ENCODE data around the gene CTXND1.
A peak's percentile ranks its signal among the peaks of the same experiment; 100 is the strongest.

Gene CTXND1

DNA sequence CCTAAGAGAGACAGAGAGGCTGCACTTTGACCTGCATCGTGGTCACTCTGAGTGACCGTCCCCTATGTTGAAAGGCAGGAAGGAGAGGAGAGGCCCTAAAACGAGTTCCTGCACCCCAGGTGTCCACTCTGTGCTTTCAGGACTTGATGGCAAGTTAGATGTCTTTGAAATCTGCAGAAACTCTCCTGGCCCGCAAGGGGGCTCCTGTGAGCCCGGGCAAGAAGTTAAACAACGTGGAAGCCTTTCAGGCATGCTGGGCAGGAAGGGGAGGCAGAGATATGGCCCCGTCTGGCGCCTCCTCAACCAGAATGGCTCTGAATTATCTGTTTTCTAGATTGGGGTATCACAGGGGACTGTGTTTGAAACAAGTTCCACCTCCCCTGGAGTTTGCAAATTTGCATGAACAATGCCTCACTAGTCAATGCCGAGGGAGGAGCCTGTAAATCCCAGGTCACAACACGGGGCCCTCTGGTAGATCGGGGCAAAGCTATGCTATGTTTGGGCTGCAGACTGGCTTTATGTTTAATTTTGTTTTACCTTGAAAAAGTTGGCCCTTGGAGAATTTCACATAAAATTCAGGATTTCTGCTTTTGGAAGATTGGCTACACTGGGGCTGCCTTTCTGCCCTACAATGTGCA lies 9.8 kb downstream of the CTXND1 start:
- ChIA-PET CTCF (interaction anchor here (1.6 kb wide), 1 partner anchor 13 kb away, joined by 6 read pairs; no protein-coding TSS in a partner anchor), POLR2A (no interaction called here)
- no peak overlapping the region for H3K4me3 ChIP-seq (ENCODE audit: low read depth, low read length)
- no peak for DNase-seq (ENCODE audit: low read depth, low spot score)
- TF ChIP-seq, protein P1, sequence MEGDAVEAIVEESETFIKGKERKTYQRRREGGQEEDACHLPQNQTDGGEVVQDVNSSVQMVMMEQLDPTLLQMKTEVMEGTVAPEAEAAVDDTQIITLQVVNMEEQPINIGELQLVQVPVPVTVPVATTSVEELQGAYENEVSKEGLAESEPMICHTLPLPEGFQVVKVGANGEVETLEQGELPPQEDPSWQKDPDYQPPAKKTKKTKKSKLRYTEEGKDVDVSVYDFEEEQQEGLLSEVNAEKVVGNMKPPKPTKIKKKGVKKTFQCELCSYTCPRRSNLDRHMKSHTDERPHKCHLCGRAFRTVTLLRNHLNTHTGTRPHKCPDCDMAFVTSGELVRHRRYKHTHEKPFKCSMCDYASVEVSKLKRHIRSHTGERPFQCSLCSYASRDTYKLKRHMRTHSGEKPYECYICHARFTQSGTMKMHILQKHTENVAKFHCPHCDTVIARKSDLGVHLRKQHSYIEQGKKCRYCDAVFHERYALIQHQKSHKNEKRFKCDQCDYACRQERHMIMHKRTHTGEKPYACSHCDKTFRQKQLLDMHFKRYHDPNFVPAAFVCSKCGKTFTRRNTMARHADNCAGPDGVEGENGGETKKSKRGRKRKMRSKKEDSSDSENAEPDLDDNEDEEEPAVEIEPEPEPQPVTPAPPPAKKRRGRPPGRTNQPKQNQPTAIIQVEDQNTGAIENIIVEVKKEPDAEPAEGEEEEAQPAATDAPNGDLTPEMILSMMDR (IDR thresholded peaks at IDR 0.05; ENCODE audit: insufficient read depth, low read length, missing control alignments) = peak; percentile 59

DNA sequence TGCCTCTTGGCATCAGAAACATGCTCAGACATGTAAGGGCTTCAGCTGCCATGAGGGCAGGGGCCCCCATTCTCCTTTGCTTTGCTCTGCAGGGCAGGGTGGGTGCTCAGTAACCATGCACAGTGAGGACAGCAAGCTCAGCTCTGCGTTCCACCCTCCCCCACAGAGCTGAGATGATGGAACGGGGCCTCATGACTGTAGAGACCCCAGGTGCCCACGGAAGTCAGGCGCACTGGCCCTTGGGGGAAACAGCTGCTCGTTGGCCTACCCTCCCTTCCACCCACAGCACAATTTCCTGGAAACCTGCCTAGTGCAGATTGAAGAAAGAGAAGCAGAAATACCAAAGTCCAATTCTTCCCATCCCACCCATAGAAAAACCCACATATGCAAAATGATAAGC lies 10.5 kb downstream of the CTXND1 start:
- no peak for DNase-seq (ENCODE audit: low read depth, low spot score)
- ChIA-PET POLR2A (no interaction called here), CTCF (interaction anchor here (1.0 to 1.5 kb wide), 4 partner anchors 9 to 68 kb away, joined by 3 to 10 read pairs (median 6); no protein-coding TSS in a partner anchor)

DNA sequence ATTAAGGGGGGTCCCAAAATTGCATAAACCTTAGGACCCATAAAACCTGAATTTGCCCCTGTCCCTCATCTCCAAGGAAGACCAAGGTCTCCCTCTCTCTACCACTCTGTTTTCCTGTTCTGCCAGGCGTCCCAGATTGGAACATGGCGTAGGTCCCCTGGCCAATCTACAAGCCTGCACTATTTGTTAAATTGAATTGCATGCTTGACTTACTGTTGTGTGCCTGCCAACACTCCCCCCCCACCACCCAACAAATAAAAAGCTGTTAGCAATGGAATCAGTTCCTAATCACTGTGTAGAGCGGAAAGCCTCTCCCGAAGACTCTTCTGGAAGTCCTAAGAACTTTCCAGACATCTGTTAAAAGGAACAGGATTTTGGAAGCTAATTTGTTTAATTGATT lies 11.7 kb downstream of the CTXND1 start:
- TF ChIP-seq, protein P1 (IDR thresholded peaks at IDR 0.05; ENCODE audit: insufficient read depth, low read length, missing control alignments) = no peak
- no peak for DNase-seq (ENCODE audit: low read depth, low spot score)
- no peak overlapping the region for H3K4me3 ChIP-seq (ENCODE audit: low read depth, low read length)
- ChIA-PET POLR2A (no interaction called here), CTCF (interaction anchor here (0.8 to 1.5 kb wide), 4 partner anchors 9 to 128 kb away, joined by 3 to 10 read pairs (median 6); no protein-coding TSS in a partner anchor)

More for the DNA sequence above, 10.5 kb downstream of the CTXND1 start:
- no peak overlapping the region for H3K4me3 ChIP-seq (ENCODE audit: low read depth, low read length)
- TF ChIP-seq, protein P1 (IDR thresholded peaks at IDR 0.05; ENCODE audit: insufficient read depth, low read length, missing control alignments) = no peak

DNA sequence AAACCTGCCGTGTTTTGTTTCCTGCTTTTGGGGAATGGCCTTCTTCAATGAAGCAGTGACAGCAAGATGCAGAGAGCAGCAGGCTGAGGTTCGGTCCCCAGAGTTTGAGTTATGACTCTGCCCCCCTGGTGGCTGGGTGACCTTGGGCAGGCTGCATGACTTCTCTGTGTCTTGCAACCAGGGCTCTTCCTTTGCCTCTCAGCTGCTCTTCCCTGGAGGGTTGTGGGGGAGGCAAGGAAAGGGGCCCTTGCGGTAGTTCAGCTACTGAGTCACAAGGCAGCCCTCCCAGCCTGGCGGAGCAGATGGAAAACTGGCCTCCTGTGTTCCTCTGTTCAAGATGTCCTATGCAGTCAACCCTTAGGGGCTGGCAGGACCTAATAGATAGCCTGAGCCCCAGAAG lies 17.1 kb downstream of the CTXND1 start:
- POLR2A ChIA-PET = no interaction called here
- no peak overlapping the region for H3K4me3 ChIP-seq (ENCODE audit: low read depth, low read length)
- TF ChIP-seq, protein P1 (IDR thresholded peaks at IDR 0.05; ENCODE audit: insufficient read depth, low read length, missing control alignments) = peak; percentile 53
- CTCF ChIA-PET = interaction anchor here (0.7 to 1.6 kb wide), 6 partner anchors 10 to 247 kb away, joined by 3 to 5 read pairs (median 3); no protein-coding TSS in a partner anchor
- DNase-seq (ENCODE audit: low read depth, low spot score) = no peak

DNA sequence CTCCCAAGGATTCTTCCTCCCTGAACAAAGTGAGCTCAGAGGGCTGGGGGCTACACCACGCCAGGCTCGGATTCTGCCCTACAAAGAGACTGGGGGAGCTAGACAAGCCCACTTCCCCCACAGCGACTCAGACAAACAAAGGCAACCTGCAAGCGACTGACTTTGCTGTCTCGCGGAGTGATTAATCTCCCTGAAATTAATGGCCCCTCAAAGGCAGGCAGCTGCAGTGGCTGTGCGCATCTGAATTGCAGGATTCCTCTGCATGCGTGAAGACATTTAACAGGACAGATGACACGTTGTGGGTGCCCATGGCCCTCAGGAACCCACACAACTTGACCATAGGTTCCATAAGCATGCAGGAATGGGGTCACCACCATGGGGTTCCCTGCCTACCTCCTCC lies 18.4 kb downstream of the CTXND1 start:
- POLR2A ChIA-PET = no interaction called here
- CTCF ChIA-PET = no interaction called here
- H3K4me3 ChIP-seq (ENCODE audit: low read depth, low read length) = no peak overlapping the region
- no peak for DNase-seq (ENCODE audit: low read depth, low spot score)
- TF ChIP-seq, protein P1 (IDR thresholded peaks at IDR 0.05; ENCODE audit: insufficient read depth, low read length, missing control alignments) = no peak

DNA sequence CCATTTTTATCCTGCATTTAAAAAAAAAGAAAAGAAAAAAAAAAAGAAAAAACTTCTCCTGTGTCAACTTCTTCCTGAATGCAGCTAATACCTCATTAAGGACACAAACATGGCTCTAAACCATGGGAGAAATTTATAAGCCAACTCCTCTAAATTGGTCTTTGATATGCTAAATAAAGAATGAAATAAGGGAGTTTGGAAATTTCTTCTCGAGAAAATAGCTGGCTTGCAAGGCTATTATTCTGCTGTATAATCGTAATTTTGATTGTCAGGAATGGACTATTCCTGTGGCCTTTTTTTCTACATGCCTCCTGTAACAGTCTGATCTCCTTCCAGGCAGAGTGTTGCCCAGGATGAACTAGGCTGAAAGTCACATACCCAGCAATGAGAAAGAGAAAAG lies 20.6 kb downstream of the CTXND1 start:
- ChIA-PET CTCF (interaction anchor here (1.7 kb wide), 1 partner anchor 10 kb away, joined by 10 read pairs; no protein-coding TSS in a partner anchor), POLR2A (no interaction called here)
- no peak overlapping the region for H3K4me3 ChIP-seq (ENCODE audit: low read depth, low read length)
- TF ChIP-seq, protein P1 (IDR thresholded peaks at IDR 0.05; ENCODE audit: insufficient read depth, low read length, missing control alignments) = no peak
- no peak for DNase-seq (ENCODE audit: low read depth, low spot score)

Data from AG04449 (cell line).